H1 (cell line): ENCODE measurements around the gene DNM2. TPM values are rescaled to one million over a fixed set of nuclear protein-coding genes. Genes with fewer than 3 reads are reported as not detected.

Experiments
- CTCF ChIA-PET: fragments of 300-600 bp; sonication (Branson Sonifier 250); formaldehyde crosslinking; loops from one replicate; lab custom pipeline; 2021; ENCODE audit not compliant: partially characterized antibody; lab: Charles Lee
- POLR2A ChIA-PET: fragments of 300-600 bp; sonication (Branson Sonifier 250); formaldehyde crosslinking; loops from one replicate; lab custom pipeline; 2021; ENCODE audit warnings: inconsistent platforms; ENCODE audit not compliant: partially characterized antibody; lab: Charles Lee
- DNase-seq, 2 experiments: peaks; one replicate each; pipeline versions ENCODE4 v3.0.0 to v3.0.0-alpha.2; 2010 to 2022; ENCODE audit warnings: low spot score in 2 of 2, low read depth in 1 of 2, mixed read lengths in 1 of 2
- FAIRE-seq: peaks from 2 replicates; lab custom pipeline; 2011; peaks lifted over from hg19 to GRCh38; lab: Jason Lieb, UNC
- H2AFZ ChIP-seq: 2 replicates; pipeline ENCODE4 v1.8.1; 2012; ENCODE audit warnings: low read length, inconsistent platforms
- H2AK5ac ChIP-seq: 2 replicates; pipeline ENCODE4 v1.6.1; 2013; ENCODE audit warnings: low read depth, low read length
- H2BK120ac ChIP-seq: replicated peaks from 2 replicates; pipeline ENCODE3; 2013; ENCODE audit warnings: low read depth, low read length, inconsistent platforms
- H2BK12ac ChIP-seq: 2 replicates; pipeline ENCODE4 v1.6.1; 2013; ENCODE audit warnings: low read depth, low read length
- H2BK15ac ChIP-seq: 2 replicates; pipeline ENCODE4 v1.6.1; 2013; ENCODE audit warnings: low read length
- H2BK20ac ChIP-seq: 2 replicates; pipeline ENCODE4 v1.6.1; 2013; ENCODE audit warnings: low read length
- H2BK5ac ChIP-seq: 2 replicates; pipeline ENCODE4 v1.6.1; 2013; ENCODE audit warnings: low read depth, low read length
- H3K14ac ChIP-seq: 2 replicates; pipeline ENCODE4 v1.6.1; 2013; ENCODE audit warnings: inconsistent platforms; ENCODE audit not compliant: insufficient read length
- H3K18ac ChIP-seq: 2 replicates; pipeline ENCODE4 v1.6.1; 2013; ENCODE audit warnings: low read length; ENCODE audit errors: extremely low read depth
- H3K23ac ChIP-seq: 2 replicates; pipeline ENCODE4 v1.6.1; 2013; ENCODE audit warnings: inconsistent platforms; ENCODE audit not compliant: insufficient read length
- H3K23me2 ChIP-seq: 2 replicates; pipeline ENCODE4 v1.6.1; 2013; ENCODE audit warnings: low read depth, low read length
- H3K27ac ChIP-seq: 2 replicates; pipeline ENCODE4 v1.6.1; 2011; ENCODE audit warnings: low read depth, low read length, inconsistent platforms
- H3K27me3 ChIP-seq, 4 experiments: replicated peaks in 1 of 4; 1 replicate in 1 of 4; 2 replicates in 3 of 4; pipeline versions ENCODE4 v1.6.1 to v1.8.1; 2011 to 2013; ENCODE audit warnings: low read length in 3 of 4, mild to moderate bottlenecking in 3 of 4, inconsistent platforms in 2 of 4, mixed read lengths in 2 of 4, moderate library complexity in 1 of 4; ENCODE audit not compliant: control insufficient read depth in 3 of 4, insufficient read depth in 3 of 4; ENCODE audit errors: extremely low read depth in 1 of 4
- H3K36me3 ChIP-seq, 4 experiments: 2 replicates each; pipeline versions ENCODE4 v1.6.1 to v1.8.1; 2011 to 2013; ENCODE audit warnings: mild to moderate bottlenecking in 4 of 4, low read length in 3 of 4, moderate library complexity in 2 of 4, control low read depth in 1 of 4, inconsistent platforms in 1 of 4; ENCODE audit not compliant: insufficient read depth in 4 of 4, control insufficient read depth in 2 of 4
- H3K4ac ChIP-seq: replicated peaks from 2 replicates; pipeline ENCODE3; 2013; ENCODE audit warnings: low read length, low read depth, mixed read lengths, inconsistent platforms; ENCODE audit not compliant: insufficient read length
- H3K4me1 ChIP-seq, 4 experiments: replicated peaks in 1 of 4; 1 replicate in 1 of 4; 2 replicates in 3 of 4; pipeline versions ENCODE4 v1.6.1 to v1.8.1; 2011 to 2013; ENCODE audit warnings: low read length in 3 of 4, inconsistent platforms in 2 of 4, mixed read lengths in 1 of 4; ENCODE audit not compliant: insufficient read depth in 4 of 4, control insufficient read depth in 3 of 4
- H3K4me2 ChIP-seq, 2 experiments: 2 replicates each; pipeline versions ENCODE4 v1.6.1 to v1.8.1; 2011 to 2013; ENCODE audit warnings: low read depth in 2 of 2, low read length in 2 of 2, control low read depth in 1 of 2, inconsistent platforms in 1 of 2, mild to moderate bottlenecking in 1 of 2; ENCODE audit not compliant: insufficient read depth in 1 of 2
- H3K4me3 ChIP-seq, 4 experiments: fragments of 200-600, 300-600 bp in 1 of 4; sonication (generic), shearing (Covaris generic), sonication (Bioruptor Twin) in 1 of 4; 2 replicates each; pipeline versions ENCODE4 v1.5.1 to v1.8.1; 2011 to 2016; ENCODE audit warnings: low read length in 4 of 4, low read depth in 3 of 4, control low read depth in 2 of 4, inconsistent platforms in 2 of 4, mild to moderate bottlenecking in 2 of 4, mixed read lengths in 1 of 4, moderate library complexity in 1 of 4; ENCODE audit not compliant: insufficient read depth in 2 of 4; ENCODE audit errors: extremely low read depth in 1 of 4
- H3K56ac ChIP-seq: replicated peaks from 2 replicates; pipeline ENCODE3; 2013; ENCODE audit warnings: low read depth, mild to moderate bottlenecking, mixed read lengths, low read length, inconsistent platforms; ENCODE audit not compliant: insufficient read length
- H3K79me1 ChIP-seq: 2 replicates; pipeline ENCODE4 v1.6.1; 2013; ENCODE audit warnings: low read depth, low read length, control low read depth
- H3K79me2 ChIP-seq, 2 experiments: 2 replicates each; pipeline versions ENCODE4 v1.6.1 to v1.8.1; 2012 to 2013; ENCODE audit warnings: low read length in 2 of 2, mild to moderate bottlenecking in 2 of 2, inconsistent platforms in 1 of 2; ENCODE audit not compliant: insufficient read depth in 2 of 2, control insufficient read depth in 1 of 2
- H3K9ac ChIP-seq, 4 experiments: replicated peaks in 1 of 4; 1 replicate in 1 of 4; 2 replicates in 3 of 4; pipeline versions ENCODE4 v1.6.1 to v1.8.1; 2011 to 2013; ENCODE audit warnings: low read depth in 3 of 4, low read length in 3 of 4, control low read depth in 2 of 4, mild to moderate bottlenecking in 2 of 4, moderate library complexity in 2 of 4, inconsistent platforms in 1 of 4; ENCODE audit errors: extremely low read depth in 1 of 4
- H3K9me3 ChIP-seq, 2 experiments: 2 replicates each; pipeline versions ENCODE4 v1.6.1 to v1.8.1; 2012 to 2013; ENCODE audit warnings: mild to moderate bottlenecking in 2 of 2, moderate library complexity in 2 of 2, control low read depth in 1 of 2, inconsistent platforms in 1 of 2, low read depth in 1 of 2, low read length in 1 of 2, mixed read lengths in 1 of 2; ENCODE audit not compliant: insufficient read depth in 2 of 2
- H4K20me1 ChIP-seq, 2 experiments: replicated peaks in 1 of 2; 2 replicates each; pipeline versions ENCODE3 to v1.8.1; 2011 to 2013; ENCODE audit warnings: inconsistent platforms in 2 of 2, low read length in 2 of 2, mild to moderate bottlenecking in 1 of 2; ENCODE audit not compliant: insufficient read depth in 2 of 2, control insufficient read depth in 1 of 2
- H4K5ac ChIP-seq: 2 replicates; pipeline ENCODE4 v1.6.1; 2013; ENCODE audit warnings: low read length, low read depth, mixed read lengths, inconsistent platforms; ENCODE audit not compliant: insufficient read length
- H4K8ac ChIP-seq: 2 replicates; pipeline ENCODE4 v1.8.0; 2013; ENCODE audit warnings: mild to moderate bottlenecking, moderate library complexity, low read length, inconsistent platforms; ENCODE audit not compliant: insufficient read depth; ENCODE audit errors: extremely low read depth
- H4K91ac ChIP-seq: replicated peaks from 2 replicates; pipeline ENCODE3; 2013; ENCODE audit warnings: low read length, mixed read lengths, inconsistent platforms; ENCODE audit not compliant: insufficient read length
- CEBPB ChIP-seq: IDR thresholded peaks from 2 replicates; pipeline ENCODE4 v1.6.1; 2012; ENCODE audit warnings: low read depth, low read length
- RFX5 ChIP-seq: IDR thresholded peaks from 2 replicates; pipeline ENCODE4 v1.6.1; 2011; ENCODE audit warnings: low read depth, low read length, improper control_type of control experiment, borderline replicate concordance
- WGBS, 2 experiments: shearing (Covaris generic) in 1 of 2; methylation state at CpG; one replicate each; pipeline versions ENCODE4 v1.1.6 to v1.1.7; 2013 to 2015; ENCODE audit warnings: low lambda C conversion rate in 2 of 2, mixed read lengths in 2 of 2, inconsistent platforms in 1 of 2, low coverage in 1 of 2, missing lambda C conversion rate in 1 of 2; ENCODE audit not compliant: insufficient replicate concordance in 2 of 2, insufficient coverage in 1 of 2, insufficient read length in 1 of 2; ENCODE audit errors: extremely low coverage in 1 of 2, missing lambda C conversion rate in 1 of 2; 5-methylcytosine and 5-hydroxymethylcytosine counted together
- polyA plus RNA-seq, 7 experiments: library from polyadenylated mRNA; depleted of rRNA in 3 of 7; stranded (reverse) in 5 of 7; unstranded in 2 of 7; fragments of >200 nt in 5 of 7; fragments of 200-250 nt in 2 of 7; gene quantifications; 1 replicate in 5 of 7; 2 replicates in 1 of 7; 4 replicates in 1 of 7; pipeline versions ENCODE4 v1.2.1 to v1.2.3, GENCODE V29; 2011 to 2013; ENCODE audit warnings: missing spikeins in 2 of 7, mixed read lengths in 2 of 7
- total RNA-seq: library from RNA; stranded (reverse); fragmentation: NEBNext Ultra II Directional; extraction: Animal tissue kit (Norgen Biotek cat#: 25700); gene quantifications from 2 replicates; pipeline ENCODE4 v1.2.1, GENCODE V29; 2021

DNM2 gene
- total and polyA plus RNA-seq, 2 of the 8 experiments (the other 6 are each of a cell fraction or from before 2014, with no cell fraction given): 61.9 to 120 TPM

DNA sequence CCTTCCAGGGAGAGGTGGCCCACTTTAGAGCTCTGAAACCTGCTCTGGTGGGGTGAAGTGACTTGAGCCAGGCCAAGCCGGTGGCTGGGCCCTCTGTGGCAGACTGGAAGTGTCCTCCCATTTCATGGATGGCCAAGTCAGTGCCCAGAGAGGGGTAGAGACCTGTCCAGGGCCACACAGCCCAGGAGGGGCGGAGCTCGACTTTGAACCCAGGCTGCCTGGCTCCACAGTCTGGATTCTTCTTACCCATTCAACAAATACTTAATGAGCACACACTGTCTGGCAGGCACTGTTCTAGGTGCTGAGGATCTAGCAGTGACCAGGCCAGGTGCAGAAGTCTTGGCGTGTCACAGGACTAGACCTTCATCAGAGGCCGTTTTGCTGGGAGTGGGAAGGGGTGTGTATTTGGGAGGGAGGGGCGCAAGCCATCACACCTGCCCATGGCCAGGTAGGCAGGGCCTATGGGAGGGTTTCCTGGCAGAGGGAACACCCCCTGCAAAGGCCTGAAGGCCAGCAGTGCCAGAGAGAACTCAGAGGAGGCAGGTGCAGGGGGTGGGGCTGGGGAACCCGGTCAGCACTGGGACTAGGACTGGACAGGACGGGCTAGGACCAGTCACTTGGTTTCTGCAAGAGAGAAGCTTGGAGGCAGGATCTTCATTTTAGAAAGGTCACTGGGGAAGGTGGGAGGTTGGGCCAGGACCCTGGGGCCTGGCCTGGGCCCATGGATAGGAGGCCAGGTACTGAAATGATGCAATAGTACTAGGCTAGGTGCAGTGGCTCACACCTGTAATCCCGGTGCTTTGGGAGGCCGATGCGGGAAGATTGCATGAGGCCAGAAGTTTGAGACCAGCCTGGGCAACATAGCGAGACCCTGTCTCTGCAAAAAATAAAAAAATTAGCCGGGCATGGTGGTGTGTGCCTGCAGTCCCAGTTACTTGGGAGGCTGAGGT is 31.8 kb downstream of the DNM2 start:
- Histone ChIP-seq H3K4me1 (peaks cover 0 to 13% (median 3%) of the 10 kb centered on the region in 4 experiments; a peak in 4 of 7 replicates), H3K23me2 (no peaks in the 10 kb centered on the region; the same call in 1 of the 2 replicates), H4K5ac (no peak overlapping the region), H3K23ac (no peak overlapping the region), H4K8ac (no peak overlapping the region; the same call in 1 of the 2 replicates), H3K27me3 (no peaks in the 10 kb centered on the region), H3K56ac (no peak overlapping the region), H4K20me1 (peaks cover 17 to 27% of the 10 kb centered on the region in 2 experiments), H2AFZ (no peak overlapping the region), H2BK12ac (0 out of 2 replicates have a peak overlapping the region, but pooled peaks have one; percentile 3), H2BK15ac (peak overlapping the region; percentile 46; the same call in 1 of the 2 replicates), H3K18ac (no peak overlapping the region), H3K4me3 (no peak overlapping the region), H2BK120ac (no peak overlapping the region), H3K4ac (no peak overlapping the region), H3K79me1 (peaks cover 16% of the 10 kb centered on the region), H3K9ac (no peak overlapping the region), H3K27ac (no peak overlapping the region), H3K14ac (no peak overlapping the region), H3K36me3 (no peaks in the 10 kb centered on the region), H2AK5ac (no peak overlapping the region; the same call in 1 of the 2 replicates), H2BK20ac (no peak overlapping the region), H3K9me3 (no peaks in the 10 kb centered on the region), H3K79me2 (peaks cover 0 to 67% of the 10 kb centered on the region in 2 experiments; a peak in 2 of 4 replicates), H2BK5ac (no peak overlapping the region; the same call in 1 of the 2 replicates), H4K91ac (no peak overlapping the region), H3K4me2 (no peak overlapping the region)
- no peak for TF ChIP-seq RFX5
- peak; percentile 54; the same call in 1 of the 2 replicates for TF ChIP-seq CEBPB
- no peak for FAIRE-seq
- WGBS, 2 experiments: 90% methylated on average over 12 of the region's 13 CpGs; no CpG with 5 or more reads in 1 of the 2 experiments
- POLR2A ChIA-PET: interaction anchor here (0.7 to 2.2 kb wide), 2 partner anchors 32 to 481 kb away, joined by 3 to 6 read pairs; partner anchors contain the start of gene DNM2
- CTCF ChIA-PET: no interaction called here
- DNase-seq: no peak
